ENCODE results near the gene MARCKS. TPM values are rescaled to one million over a fixed set of nuclear protein-coding genes. Genes with fewer than 3 reads are reported as not detected.

Gene MARCKS
- total RNA-seq, 1 experiment from 2014 or later = 95.9 TPM

- ChIA-PET POLR2A (ENCODE audit: low non-redundant PET) (interaction anchor here (0.6 kb wide), 1 partner anchor 1264 kb away, joined by 4 read pairs; no protein-coding TSS in a partner anchor), CTCF (no interaction called here)
- H3K4me1 ChIP-seq (ENCODE audit: insufficient read depth, low read length, poor library complexity, severe bottlenecking) = peaks cover 11% of the 10 kb centered on the region
- H3K27ac ChIP-seq (ENCODE audit: low read depth, low read length, poor library complexity, severe bottlenecking) = no peak overlapping the region
- BruUV-seq (replicated peaks) = no TSS peak
- H3K27me3 ChIP-seq (replicated peaks; ENCODE audit: insufficient read depth, low read depth, low read length, poor library complexity) = no peaks in the 10 kb centered on the region
- no peak for TF ChIP-seq EZH2 (IDR thresholded peaks at IDR 0.05; ENCODE audit: borderline replicate concordance, low read depth, low read length, poor library complexity, severe bottlenecking)
- no peak for TF ChIP-seq CTCF (conservative IDR thresholded peaks at IDR 0.05; ENCODE audit: low read depth, low read length)
- no peak overlapping the region for H3K4me3 ChIP-seq (ENCODE audit: low read depth, low read length, poor library complexity, severe bottlenecking)
- no peak for DNase-seq (ENCODE audit: low spot score)
- intact Hi-C loops (cut with micrococcal nuclease; ENCODE audit: unreplicated experiment) = no loop called here
- H3K36me3 ChIP-seq (ENCODE audit: insufficient read depth, low read length, poor library complexity, severe bottlenecking) = peaks cover 6% of the 10 kb centered on the region
- H3K9me3 ChIP-seq (ENCODE audit: low read depth, low read length, poor library complexity, severe bottlenecking) = no peaks in the 10 kb centered on the region
These were observed 3.2 kb downstream of the MARCKS start for GRCh38 chr6:113860181-113860955.

GRCh38 chr6:113862112-113862511 is 5.0 kb downstream of the MARCKS start:
- no TSS peak for BruUV-seq (replicated peaks)
- CTCF ChIA-PET = no interaction called here
- H3K27me3 ChIP-seq (replicated peaks; ENCODE audit: insufficient read depth, low read depth, low read length, poor library complexity) = no peaks in the 10 kb centered on the region
- POLR2A ChIA-PET (ENCODE audit: low non-redundant PET) = no interaction called here
- H3K36me3 ChIP-seq (ENCODE audit: insufficient read depth, low read length, poor library complexity, severe bottlenecking) = peaks cover 6% of the 10 kb centered on the region
- DNase-seq (ENCODE audit: low spot score) = no peak
- H3K4me3 ChIP-seq (ENCODE audit: low read depth, low read length, poor library complexity, severe bottlenecking) = no peak overlapping the region
- H3K27ac ChIP-seq (ENCODE audit: low read depth, low read length, poor library complexity, severe bottlenecking) = no peak overlapping the region
- no peak for TF ChIP-seq CTCF (conservative IDR thresholded peaks at IDR 0.05; ENCODE audit: low read depth, low read length)
- TF ChIP-seq EZH2 (IDR thresholded peaks at IDR 0.05; ENCODE audit: borderline replicate concordance, low read depth, low read length, poor library complexity, severe bottlenecking) = no peak
- intact Hi-C loops (cut with micrococcal nuclease; ENCODE audit: unreplicated experiment) = no loop called here
- no peaks in the 10 kb centered on the region for H3K9me3 ChIP-seq (ENCODE audit: low read depth, low read length, poor library complexity, severe bottlenecking)
- peaks cover 11% of the 10 kb centered on the region for H3K4me1 ChIP-seq (ENCODE audit: insufficient read depth, low read length, poor library complexity, severe bottlenecking)

GRCh38 chr6:113870917-113871316 is 13.8 kb downstream of the MARCKS start:
- Histone ChIP-seq H3K9me3 (ENCODE audit: low read depth, low read length, poor library complexity, severe bottlenecking) (no peaks in the 10 kb centered on the region), H3K4me1 (ENCODE audit: insufficient read depth, low read length, poor library complexity, severe bottlenecking) (no peaks in the 10 kb centered on the region), H3K27me3 (replicated peaks; ENCODE audit: insufficient read depth, low read depth, low read length, poor library complexity) (no peaks in the 10 kb centered on the region), H3K27ac (ENCODE audit: low read depth, low read length, poor library complexity, severe bottlenecking) (no peak overlapping the region), H3K4me3 (ENCODE audit: low read depth, low read length, poor library complexity, severe bottlenecking) (no peak overlapping the region), H3K36me3 (ENCODE audit: insufficient read depth, low read length, poor library complexity, severe bottlenecking) (no peaks in the 10 kb centered on the region)
- BruUV-seq (replicated peaks) = no TSS peak
- no peak for DNase-seq (ENCODE audit: low spot score)
- TF ChIP-seq EZH2 (IDR thresholded peaks at IDR 0.05; ENCODE audit: borderline replicate concordance, low read depth, low read length, poor library complexity, severe bottlenecking) (no peak), CTCF (conservative IDR thresholded peaks at IDR 0.05; ENCODE audit: low read depth, low read length) (no peak)
- intact Hi-C loops (cut with micrococcal nuclease; ENCODE audit: unreplicated experiment) = no loop called here
- POLR2A ChIA-PET (ENCODE audit: low non-redundant PET) = interaction anchor here (0.6 kb wide), 1 partner anchor 968 kb away, joined by 3 read pairs; no protein-coding TSS in a partner anchor
- CTCF ChIA-PET = no interaction called here

All from A673 (cell line).